ENCODE data around the gene SLC27A1.
"Not testable (repeated sequence)": the region's sequence is repeated elsewhere in the genome, so short reads cannot be mapped to it uniquely, and the experiment has no call there.

SLC27A1 gene

DNA sequence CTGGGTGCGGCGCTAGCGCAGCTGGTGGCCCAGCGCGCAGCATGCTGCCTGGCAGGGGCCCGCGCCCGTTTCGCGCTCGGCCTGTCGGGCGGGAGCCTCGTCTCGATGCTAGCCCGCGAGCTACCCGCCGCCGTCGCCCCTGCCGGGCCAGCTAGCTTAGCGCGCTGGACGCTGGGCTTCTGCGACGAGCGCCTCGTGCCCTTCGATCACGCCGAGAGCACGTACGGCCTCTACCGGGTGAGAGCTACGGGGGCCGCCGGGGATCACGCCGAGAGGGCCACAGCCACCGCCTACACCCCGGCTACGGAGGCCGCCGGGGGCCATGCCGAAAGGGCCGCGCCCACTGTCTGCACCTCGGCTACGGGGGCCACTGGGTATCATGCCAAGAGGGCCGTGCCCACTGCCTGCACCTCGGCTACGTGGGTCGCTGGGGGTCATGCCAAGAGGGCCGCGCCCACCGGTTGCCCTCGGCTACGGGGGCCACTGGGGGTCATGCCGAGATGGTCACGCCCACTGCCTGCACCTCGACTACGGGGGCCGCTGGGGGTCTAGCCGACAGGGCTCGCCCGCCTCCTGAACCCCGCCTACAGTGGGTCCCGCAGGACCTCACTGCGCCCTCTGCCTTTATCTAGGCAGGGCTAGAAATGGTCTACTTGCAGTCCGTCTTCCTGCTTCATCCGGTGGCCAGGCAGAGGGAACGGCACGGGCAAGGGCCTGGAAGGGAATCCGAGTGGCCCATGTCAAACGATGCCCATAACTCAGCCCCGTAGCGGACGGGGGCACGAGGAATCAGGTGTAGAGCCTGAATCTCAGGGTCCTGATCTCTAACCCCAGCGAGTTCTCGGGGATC, 41.6 kb downstream of the SLC27A1 start:
- DNase-seq: peak; percentile 82 to 93 (median 86)

DNA sequence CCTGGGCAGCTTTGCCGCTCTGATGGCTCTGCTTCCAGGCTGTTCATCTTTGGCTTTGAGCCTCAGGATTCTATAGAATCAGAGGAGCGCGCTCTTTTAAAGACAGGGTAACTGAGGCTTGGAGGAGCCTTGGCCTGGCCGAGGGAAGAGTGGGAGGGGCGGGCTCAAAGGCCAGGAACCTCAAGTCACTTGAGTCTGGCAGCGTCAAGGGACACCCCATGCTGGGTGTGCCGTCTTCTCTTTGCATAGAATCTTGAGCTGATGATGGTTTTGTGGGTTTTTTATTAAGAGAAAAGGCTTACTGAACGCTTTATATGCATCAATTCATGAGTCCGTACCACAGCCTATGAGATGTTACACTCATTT, 42.2 kb downstream of the SLC27A1 start:
- peak; percentile 22 to 45 (median 33) for DNase-seq

DNA sequence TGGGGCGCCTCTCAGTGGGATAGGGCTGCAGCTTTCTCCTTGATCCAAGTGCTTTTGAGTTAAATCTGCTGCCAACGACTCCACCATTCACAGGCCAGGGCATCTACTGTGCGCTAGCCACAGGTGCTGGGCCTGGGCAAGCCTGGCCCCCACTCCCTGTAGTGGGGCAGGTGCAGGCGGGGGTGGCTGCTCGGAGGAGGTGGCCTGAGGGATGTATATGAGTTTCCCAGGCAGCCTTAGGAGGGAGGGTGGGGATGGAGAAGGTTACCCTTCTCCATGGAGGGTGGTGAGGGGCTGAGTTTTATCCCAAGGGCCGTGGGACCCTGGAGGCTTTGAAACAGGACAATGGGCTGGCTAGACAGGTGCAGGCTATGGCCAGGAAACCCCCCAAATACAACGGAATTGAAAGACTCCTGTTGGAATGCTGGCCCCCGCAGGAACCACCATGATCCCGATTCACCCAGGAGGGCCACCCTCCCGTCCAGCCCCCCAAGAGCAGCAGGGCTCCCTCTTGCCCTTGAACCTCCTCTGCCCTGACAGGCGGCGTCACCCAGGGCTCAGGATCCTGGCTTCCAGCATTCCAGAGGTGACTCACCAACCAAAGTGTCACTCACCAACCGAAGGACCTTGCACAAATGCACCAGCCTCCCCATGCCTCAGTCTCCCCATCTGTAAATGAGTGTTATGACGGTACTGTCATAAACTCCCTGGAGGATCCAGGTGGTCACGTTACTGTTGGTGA, 45.3 kb downstream of the SLC27A1 start:
- no peak for DNase-seq

DNA sequence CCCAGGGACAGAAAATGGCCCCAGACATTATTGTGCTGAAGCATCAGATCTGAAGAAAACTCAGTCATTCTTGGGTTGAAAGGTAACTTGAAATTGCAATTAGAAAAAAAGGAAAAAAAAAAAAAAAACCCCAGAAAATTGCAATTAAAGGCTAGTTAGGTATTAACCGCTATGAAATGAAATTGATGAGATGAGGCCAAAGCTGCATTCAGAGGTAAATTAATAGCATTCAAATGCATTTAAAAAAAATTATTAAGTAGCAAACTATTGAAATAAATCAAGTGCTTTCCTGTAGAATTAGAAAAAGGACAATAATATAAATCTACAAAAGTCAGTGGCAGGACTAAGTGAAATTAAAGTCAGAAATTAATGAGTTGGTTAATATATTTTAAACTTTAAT, 47.6 kb downstream of the SLC27A1 start:
- no peak for DNase-seq

DNA sequence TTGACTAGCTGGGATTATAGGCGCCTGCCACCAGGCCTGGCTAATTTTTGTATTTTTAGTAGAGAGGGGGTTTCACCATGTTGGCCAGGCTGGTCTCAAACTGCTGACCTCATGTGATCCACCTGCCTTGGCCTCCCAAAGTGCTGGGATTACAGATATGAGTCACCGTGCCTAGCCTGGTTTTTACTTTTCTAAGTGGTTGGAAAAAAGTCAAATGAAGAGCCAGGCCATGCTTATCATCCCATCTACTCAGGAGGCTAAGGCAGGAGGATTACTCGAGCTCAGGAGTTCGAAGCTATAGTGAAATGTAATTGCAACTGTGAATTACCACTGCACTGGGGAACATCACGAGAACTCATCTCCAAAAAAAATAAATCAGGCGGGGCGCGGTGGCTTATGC, 48.3 kb downstream of the SLC27A1 start:
- DNase-seq: not testable (repeated sequence)

DNA sequence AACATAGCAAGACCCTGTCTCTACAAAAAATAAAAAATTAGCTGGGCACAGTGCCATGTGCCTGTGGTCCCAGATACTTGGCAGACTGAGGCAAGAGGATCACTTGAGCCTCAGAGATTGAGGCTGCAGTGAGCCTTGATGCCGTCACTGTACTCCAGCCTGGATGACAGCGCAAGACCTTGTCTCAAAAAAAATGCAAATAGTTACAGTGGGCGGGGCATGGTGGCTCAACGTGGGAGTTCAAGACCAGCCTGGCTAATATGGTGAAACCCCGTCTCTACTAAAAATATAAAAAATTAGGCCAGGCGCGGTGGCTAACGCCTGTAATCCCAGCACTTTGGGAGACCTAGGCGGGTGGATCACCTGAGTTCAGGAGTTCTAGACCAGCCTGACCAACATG, 49.6 kb downstream of the SLC27A1 start:
- no peak for DNase-seq

DNA sequence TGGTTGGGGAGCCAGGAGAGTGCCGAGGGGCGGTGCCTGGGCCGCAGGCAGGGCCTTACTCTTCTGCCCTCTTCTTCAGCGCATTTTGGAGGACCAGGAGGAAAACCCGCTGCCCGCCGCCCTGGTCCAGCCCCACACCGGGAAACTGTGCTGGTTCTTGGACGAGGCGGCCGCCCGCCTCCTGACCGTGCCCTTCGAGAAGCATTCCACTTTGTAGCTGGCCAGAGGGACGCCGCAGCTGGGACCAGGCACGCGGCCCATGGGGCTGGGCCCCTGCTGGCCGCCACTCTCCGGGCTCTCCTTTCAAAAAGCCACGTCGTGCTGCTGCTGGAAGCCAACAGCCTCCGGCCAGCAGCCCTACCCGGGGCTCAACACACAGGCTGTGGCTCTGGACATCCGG, 50.5 kb downstream of the SLC27A1 start:
- no peak for DNase-seq

DNA sequence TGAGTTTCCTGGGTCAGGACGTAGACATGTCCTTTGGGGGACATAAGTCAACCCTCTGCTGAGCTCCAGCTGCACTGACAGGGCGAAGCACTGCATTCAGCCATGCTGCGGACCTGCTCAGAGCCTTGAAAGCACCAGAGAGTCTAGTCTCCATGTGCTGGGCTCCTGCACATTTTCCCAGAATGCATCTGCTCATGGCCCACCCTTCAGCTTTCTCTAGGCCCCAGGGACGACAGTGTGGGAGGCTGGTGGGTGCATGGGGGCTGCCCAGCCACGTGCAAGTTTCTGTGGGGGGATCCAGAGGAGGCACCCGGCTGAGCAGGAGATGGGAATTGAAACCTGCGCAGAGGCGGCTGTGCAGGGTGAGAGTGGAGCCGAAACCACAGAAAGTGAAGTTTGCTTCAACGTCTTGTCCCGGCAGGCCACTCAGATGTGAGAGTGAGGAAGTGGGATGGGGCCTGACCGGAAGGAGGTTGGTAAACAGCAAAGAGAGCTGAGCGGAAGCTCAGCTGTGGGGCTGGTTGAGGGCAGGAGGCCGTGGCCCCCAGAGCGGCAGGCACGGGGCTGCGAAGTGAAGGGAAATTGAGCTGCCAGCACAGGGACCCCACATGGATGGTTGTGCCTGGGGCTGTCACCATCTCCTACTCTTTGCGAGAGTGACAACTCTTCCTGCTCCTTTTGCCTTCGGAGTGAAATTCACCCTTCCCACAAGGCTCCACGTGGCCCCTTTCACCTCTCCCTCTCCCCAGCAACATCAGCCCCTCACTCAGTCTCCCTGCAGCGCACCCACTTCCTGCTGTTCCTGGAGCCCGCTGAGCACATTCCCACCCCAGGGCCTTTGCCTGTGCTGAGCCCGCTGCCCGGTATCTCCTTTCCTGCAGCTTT, 52.9 kb downstream of the SLC27A1 start:
- DNase-seq: peak; percentile 82 to 86 (median 86)

DNA sequence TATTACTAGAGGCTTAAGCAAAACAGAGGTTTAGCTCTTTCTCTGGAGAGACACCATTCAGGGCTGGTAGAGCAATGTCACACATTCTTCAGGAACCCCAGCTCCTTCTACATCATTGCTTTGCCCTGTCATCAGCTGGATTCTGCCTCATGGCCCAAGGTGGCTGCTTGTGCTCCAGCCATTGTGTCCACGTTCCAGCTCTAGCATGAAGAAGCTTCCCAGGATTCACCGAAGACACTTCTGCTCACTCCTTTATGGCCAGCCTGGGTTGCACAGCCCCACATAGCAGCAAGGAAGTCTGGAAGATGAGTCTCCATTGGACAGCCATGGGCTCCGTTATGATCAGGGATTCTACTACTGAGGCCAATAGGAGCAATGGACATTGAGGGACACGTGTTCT, 54.3 kb downstream of the SLC27A1 start:
- DNase-seq: no peak

DNA sequence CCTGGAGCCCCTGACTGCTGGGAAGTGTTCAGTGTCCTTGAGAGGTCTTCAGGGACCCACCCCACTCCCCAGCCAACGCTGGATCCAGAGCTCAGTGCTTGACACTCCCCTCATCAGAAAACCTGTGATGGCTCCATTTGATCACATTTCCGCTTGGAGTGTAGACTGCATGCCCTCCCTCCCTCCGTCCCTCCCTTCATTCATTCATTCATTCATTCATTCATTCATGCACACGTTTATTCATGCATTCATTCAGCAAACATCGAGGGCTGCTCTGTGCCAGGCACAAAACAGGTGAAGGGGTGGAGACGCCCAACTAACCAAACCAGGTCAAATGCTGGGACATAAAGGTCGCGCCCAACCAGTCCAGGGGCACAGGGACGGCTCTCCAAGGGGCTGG, 54.8 kb downstream of the SLC27A1 start:
- no peak for DNase-seq

DNA sequence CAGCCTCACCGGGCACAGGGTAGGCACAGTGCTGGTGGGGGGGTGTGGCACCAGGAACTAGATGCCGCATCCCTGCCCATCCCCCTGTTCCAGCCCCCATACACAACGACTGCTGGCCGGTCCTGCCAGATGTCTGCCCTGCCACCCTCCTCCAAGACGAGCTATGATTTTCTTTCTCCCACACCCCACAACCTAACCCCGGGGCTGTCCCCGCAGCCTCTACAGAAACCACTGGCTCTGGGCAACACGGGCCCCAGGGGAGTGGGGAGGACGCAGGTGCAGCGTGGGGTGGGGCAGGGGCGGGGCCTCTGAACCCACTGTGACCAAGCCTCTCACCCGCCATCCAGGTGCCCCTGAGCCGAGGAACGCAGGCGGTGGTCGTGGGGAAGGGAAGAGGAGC, 56.6 kb downstream of the SLC27A1 start:
- DNase-seq: no peak

DNA sequence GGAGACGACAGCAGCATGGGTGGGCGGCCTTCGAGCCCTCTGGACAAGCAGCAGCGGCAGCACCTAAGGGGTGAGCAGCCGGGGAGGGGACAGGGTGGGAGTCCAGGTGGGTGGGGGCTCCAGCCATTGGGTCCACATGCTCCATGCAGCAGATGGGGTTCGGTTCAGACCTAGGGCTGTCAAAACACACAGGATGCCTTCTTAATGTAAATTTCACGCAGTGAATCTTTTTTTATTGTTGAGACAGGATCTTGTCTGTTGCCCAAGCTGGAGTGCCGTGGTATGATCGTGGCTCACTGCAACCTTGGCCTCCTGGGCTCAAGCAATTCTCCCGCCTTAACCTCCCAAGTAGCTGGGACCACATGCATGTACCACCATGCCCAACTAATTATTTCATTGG, 57.0 kb downstream of the SLC27A1 start:
- no peak for DNase-seq

DNA sequence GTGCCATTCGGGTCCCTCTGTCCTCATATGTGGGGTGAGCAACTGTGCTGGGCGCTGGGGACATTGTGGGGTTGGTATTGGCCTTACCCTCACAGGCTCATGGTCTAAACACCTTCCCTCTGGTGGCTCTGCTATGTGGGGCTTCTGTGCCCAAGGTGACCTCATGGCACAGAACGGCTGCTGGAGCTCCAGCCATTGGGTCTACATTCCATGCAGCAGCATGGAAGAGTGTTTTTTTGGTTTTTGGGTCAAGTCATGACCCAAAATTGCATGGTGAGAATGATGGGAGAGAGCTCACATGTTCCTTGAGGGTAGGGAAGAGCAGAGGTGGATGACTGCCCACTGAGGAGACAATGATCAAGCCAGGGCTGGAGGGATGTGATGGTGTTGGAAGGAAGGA, 58.3 kb downstream of the SLC27A1 start:
- DNase-seq: no peak

DNA sequence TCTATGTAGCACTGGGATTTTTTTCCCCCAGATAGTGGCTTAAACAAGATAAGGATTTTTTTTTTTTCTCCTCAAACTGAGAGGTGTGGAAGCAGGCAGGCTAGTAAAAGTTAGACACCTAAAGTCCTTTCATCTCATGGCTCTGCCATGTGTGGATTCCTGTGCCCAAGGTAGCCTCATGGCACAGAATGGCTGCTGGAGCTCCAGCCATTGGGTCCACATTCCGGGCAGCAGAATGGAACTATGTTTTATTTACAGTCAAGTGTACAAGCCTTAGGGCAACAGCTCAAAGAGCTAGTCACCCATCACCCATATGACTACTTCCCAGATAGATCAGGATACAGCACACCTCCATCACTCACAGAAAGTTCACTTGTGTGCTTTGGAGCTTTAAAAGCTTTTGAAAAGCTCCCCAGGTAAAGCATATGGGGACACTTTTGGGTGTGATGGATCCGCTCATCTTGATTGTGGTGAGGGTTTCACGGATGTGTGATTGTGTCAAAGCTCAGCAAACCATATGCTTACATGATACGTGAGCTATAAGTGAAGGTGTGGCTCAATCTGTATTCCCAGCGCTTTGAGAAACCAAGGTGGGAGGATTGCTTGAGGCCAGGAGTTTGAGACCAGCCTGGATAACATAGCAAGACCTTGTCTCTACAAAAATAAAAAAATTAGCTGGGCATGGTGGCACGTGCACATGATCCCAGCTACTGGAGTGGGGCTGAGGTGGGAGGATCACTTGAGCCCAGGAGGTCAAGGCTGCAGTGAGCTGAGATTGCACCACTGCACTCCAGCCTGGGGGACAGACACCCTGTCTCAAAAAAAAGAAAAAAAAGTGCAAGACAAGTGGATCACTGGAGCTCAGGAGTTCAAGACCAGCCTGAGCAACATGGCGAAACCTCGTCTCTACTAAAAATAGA, 59.2 kb downstream of the SLC27A1 start:
- no peak for DNase-seq

DNA sequence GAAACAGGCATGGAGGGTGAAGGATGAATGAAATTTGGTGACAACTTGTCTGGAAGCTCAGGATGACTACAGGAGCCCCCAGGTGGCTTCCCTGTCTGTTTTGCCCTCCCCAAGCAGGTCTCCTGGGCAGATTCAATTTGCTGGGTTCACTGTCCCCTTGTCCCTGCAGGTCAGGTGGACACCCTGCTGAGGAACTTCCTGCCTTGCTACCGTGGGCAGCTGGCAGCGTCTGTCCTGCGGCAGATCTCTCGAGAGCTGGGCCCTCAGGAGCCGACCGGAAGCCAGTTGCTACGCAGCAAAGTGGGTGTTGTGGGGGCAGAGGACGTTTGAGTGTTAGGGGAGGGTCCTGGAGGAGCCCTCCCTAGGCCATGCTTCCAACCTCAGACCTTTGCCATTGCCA, 60.3 kb downstream of the SLC27A1 start:
- peak in 1 of 3 donors; percentile 34 for DNase-seq

DNA sequence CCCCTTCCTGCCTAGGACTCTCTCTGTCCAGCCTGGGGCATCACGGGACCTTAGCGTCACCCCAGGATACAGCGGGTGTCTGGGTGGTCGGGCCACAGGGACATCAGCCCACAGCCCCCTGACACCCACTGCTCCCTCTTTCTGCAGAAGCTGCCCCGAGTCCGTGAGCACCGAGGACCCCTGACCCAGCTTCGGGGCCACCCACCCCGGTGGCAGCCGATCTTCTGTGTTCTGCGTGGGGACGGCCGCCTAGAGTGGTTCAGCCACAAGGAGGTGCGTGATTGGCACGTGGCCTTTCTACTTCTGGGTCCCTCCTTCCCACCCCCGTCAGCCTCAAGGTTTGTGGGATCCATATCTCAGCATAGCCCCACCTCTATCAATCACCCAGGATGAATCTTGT, 61.8 kb downstream of the SLC27A1 start:
- no peak for DNase-seq

DNA sequence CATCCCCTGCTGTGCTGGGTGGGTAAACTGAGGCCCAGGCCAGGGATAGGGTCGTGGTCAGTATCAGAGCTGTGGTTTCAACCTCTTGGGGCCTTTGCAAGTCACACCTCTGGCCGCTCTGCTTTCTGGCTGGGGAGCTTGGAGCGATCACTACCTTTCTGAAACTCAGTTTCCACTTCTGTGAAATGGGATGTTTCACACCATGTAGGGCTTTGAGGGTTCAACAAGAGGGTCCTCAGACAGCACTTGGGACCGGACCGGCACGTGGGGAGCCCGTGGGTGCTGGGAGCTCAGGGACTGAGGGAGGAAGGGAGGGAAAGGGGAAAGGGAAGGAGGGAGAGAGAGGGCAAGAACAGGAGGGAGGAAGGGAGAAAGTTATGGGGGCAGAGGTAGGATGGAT, 62.2 kb downstream of the SLC27A1 start:
- DNase-seq: no peak

DNA sequence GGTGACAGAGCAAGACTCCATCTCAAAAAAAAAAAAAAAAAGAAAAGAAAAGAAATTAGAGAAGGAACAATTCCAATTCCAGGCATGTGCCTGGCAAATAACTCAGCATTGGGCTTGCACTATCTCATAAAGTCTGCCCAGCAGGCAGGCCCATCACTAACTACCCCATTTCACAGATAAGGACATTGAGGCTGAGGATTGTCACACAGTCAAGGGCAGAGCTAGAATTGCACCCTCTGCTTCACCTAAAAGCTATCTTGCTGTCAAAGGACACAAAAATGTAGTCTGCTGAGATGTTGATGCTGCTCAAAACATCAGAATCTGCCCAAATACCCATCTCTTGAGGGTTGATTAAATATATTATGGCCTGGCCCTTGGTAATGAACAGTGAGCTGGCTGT, 64.4 kb downstream of the SLC27A1 start:
- DNase-seq: no peak

DNA sequence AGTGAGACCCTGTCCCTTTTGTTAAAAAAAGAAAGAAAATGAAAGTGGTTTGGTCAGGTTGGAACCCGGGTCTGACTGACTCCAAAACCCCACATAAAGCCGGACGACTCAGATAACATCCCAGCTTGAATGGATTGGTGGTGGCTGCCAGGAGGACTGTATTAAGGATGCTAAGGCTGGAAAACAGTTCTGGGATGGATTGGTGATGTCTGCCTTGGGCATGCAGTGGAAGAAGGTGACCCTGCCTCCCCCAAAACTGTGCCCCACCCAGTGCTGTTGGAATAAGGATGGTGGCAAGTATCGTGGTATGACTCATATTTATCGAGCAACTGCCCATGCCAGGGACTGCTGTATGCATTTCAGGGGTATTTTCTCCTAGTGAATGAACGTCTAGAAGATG, 66.6 kb downstream of the SLC27A1 start:
- DNase-seq: no peak

DNA sequence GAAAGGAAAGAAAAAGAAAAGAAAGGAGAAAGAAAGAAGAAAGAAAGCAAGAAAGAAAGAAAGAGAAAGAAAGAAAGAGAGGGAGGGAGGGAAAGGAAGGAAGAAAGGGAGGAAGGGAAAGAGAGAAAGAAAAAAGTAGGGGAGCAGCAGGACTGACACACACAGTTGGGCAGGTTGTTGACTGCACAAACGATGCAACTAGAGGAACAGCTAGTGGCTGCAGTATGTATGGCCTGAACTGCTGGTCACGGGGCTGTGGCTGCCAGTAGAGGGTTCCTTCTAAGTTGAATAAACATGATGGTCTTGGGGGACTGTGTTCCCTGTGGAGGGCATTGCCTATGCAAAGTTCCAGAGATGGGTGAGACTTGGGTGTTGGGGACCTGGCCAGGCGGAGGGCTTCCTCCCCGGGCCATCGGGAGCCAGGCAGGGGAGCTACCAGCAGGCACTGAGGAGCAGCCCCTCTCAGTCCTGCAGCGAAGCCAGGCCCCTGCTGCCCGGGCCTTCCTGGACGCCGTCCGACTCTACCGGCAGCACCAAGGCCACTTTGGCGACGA, 68.4 kb downstream of the SLC27A1 start:
- peak in 2 of 3 donors; percentile 22 to 43 for DNase-seq

DNA sequence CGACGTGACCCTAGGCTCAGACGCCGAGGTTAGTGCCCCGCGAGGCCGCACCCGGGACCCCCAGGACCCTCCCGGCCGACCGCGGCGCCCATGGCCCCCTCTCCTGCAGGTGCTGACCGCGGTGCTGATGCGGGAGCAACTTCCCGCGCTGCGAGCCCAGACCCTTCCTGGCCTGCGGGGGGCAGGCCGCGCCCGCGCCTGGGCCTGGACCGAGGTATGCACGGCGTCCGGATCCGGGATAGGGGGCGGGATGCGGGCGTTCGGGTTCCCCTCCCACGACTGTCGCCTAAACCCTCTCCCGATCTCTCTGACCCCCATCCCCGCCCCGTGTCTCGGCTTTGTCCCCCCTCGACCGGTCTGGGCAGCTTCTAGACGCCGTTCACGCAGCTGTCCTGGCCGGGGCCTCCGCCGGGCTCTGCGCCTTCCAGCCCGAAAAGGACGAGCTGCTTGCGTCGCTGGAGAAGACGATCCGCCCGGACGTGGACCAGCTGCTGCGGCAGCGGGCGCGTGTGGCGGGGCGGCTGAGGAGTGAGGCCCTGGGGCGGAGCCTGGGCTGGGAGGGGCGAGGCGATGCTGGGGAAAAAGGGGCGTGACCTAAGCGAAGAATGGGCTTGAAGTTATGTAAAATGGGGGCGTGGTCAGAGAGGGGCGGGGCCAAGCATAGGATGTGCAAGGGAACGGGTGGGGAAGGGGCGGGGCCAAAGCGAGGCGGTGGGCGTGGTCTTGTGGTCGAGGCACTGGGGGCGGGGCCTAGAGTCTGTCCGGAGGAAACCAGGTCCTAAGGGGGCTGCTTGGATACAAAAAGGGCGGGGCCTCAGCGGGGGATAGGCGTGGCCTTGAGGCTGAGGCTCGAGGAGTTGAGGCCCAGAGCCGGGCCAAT, 69.2 kb downstream of the SLC27A1 start:
- peak; percentile 94 to 98 (median 97) for DNase-seq
